Caco-2 (cell line): Measurements from ENCODE around the gene MYLK4. TPM values are rescaled to one million over a fixed set of nuclear protein-coding genes. Genes with fewer than 3 reads are reported as not detected.

Experiments used
- BruUV-seq: library from RNA; stranded (reverse); fragments of 400-500 nt; replicated peaks from 2 replicates; lab custom pipeline; 2021; lab: Mats Ljungman, UMichigan
- CTCF ChIA-PET: fragments of 300-600 bp; sonication (Branson Sonifier 250); formaldehyde crosslinking; loops from one replicate; lab custom pipeline; 2022; ENCODE audit warnings: antibody characterized with exemption; lab: Charles Lee
- POLR2A ChIA-PET: fragments of 300-600 bp; sonication (Branson Sonifier 250); formaldehyde crosslinking; loops from one replicate; lab custom pipeline; 2022; ENCODE audit warnings: antibody characterized with exemption; lab: Charles Lee
- DNase-seq, 2 experiments: peaks; one replicate each; pipeline versions ENCODE4 v3.0.0 to v3.0.0-alpha.2; 2020 to 2022
- H3K27me3 ChIP-seq: replicated peaks from 2 replicates; pipeline ENCODE4 v1.6.0; 2011; ENCODE audit warnings: low read length; ENCODE audit not compliant: control insufficient read depth, insufficient read depth
- H3K36me3 ChIP-seq: 2 replicates; pipeline ENCODE4 v1.5.1; 2011; ENCODE audit warnings: low read length; ENCODE audit not compliant: control insufficient read depth, insufficient read depth
- H3K4me1 ChIP-seq: fragments of 250-450 bp; sonication (Bioruptor Pico); 2 replicates; pipeline ENCODE4 v1.5.1; 2020; ENCODE audit warnings: mild to moderate bottlenecking
- H3K4me3 ChIP-seq: 2 replicates; pipeline ENCODE4 v1.5.1; 2011; ENCODE audit warnings: low read depth, mild to moderate bottlenecking, control low read depth, low read length
- H3K9me3 ChIP-seq: fragments of 250-450 bp; sonication (Bioruptor Pico); 2 replicates; pipeline ENCODE4 v1.5.1; 2020; ENCODE audit warnings: mild to moderate bottlenecking, moderate library complexity
- H3K27ac Mint-ChIP-seq: one replicate; pipeline ENCODE4 v1.8.0; 2022; ENCODE audit warnings: mixed read lengths; ENCODE audit not compliant: unreplicated experiment
- H3K27me3 Mint-ChIP-seq: one replicate; pipeline ENCODE4 v1.8.0; 2022; ENCODE audit warnings: mixed read lengths; ENCODE audit not compliant: insufficient read depth, unreplicated experiment
- H3K36me3 Mint-ChIP-seq: one replicate; pipeline ENCODE4 v1.8.0; 2022; ENCODE audit warnings: mild to moderate bottlenecking, mixed read lengths; ENCODE audit not compliant: insufficient read depth, unreplicated experiment
- H3K4me1 Mint-ChIP-seq: one replicate; pipeline ENCODE4 v1.8.0; 2022; ENCODE audit warnings: low read depth, mixed read lengths; ENCODE audit not compliant: unreplicated experiment
- H3K4me3 Mint-ChIP-seq: one replicate; pipeline ENCODE4 v1.8.0; 2022; ENCODE audit warnings: mild to moderate bottlenecking, moderate library complexity, mixed read lengths; ENCODE audit not compliant: unreplicated experiment
- H3K9me3 Mint-ChIP-seq: one replicate; pipeline ENCODE4 v1.8.0; 2022; ENCODE audit warnings: mixed read lengths; ENCODE audit not compliant: unreplicated experiment
- intact Hi-C: fragments of 100-400 bp; cut with micrococcal nuclease; formaldehyde crosslinking; loops from one replicate; pipeline ENCODE4 v1.10.0; 2022; ENCODE audit not compliant: unreplicated experiment
- total RNA-seq: library from RNA; stranded (reverse); gene quantifications from 2 replicates; pipeline ENCODE4 v1.2.3, GENCODE V29; 2022
- TF ChIP-seq, protein P1 (sequence below), 2 experiments: fragments of 200-600 bp in 1 of 2; IDR thresholded peaks; 1 replicate in 1 of 2; 2 replicates in 1 of 2; pipeline versions ENCODE4 v1.5.1 to v1.8.0; 2011 to 2022; ENCODE audit warnings: antibody characterized with exemption in 1 of 2, control low read depth in 1 of 2, inconsistent platforms in 1 of 2, low read depth in 1 of 2, low read length in 1 of 2, mild to moderate bottlenecking in 1 of 2, moderate library complexity in 1 of 2; ENCODE audit not compliant: insufficient read depth in 1 of 2, severe bottlenecking in 1 of 2, unreplicated experiment in 1 of 2

Gene MYLK4
- total RNA-seq, 1 experiment from 2014 or later, result 0.75 TPM

DNA sequence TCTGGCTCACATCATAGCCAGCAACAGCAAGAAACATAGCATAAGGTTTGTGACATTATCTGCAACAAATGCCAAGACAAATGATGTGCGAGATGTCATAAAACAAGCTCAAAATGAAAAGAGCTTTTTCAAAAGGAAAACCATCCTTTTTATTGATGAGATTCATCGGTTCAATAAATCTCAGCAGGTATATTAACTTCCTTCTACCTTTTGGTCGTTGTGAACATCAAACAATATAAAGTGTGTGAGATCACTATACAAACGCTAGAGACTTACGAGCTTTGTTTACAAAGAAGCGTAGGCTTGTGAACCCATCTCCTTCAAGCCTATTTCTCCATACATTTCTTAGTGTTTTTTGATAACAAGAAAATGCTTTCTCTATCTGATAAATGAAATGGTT is 18.0 kb upstream of the MYLK4 start:
- H3K36me3 ChIP-seq, result no peaks in the 10 kb centered on the region; the same call in 1 of the 2 replicates
- no TSS peak for BruUV-seq
- peaks cover 5% of the 10 kb centered on the region for H3K36me3 Mint-ChIP-seq
- TF ChIP-seq, protein P1, sequence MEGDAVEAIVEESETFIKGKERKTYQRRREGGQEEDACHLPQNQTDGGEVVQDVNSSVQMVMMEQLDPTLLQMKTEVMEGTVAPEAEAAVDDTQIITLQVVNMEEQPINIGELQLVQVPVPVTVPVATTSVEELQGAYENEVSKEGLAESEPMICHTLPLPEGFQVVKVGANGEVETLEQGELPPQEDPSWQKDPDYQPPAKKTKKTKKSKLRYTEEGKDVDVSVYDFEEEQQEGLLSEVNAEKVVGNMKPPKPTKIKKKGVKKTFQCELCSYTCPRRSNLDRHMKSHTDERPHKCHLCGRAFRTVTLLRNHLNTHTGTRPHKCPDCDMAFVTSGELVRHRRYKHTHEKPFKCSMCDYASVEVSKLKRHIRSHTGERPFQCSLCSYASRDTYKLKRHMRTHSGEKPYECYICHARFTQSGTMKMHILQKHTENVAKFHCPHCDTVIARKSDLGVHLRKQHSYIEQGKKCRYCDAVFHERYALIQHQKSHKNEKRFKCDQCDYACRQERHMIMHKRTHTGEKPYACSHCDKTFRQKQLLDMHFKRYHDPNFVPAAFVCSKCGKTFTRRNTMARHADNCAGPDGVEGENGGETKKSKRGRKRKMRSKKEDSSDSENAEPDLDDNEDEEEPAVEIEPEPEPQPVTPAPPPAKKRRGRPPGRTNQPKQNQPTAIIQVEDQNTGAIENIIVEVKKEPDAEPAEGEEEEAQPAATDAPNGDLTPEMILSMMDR (IDR thresholded peaks at IDR 0.05; ENCODE audit: insufficient read depth in 1 of 2, low read depth in 1 of 2, low read length in 1 of 2, severe bottlenecking in 1 of 2, unreplicated experiment in 1 of 2), result no peak
- ChIA-PET POLR2A (no interaction called here), CTCF (interaction anchor here (0.6 kb wide), 1 partner anchor 36 kb away, joined by 3 read pairs; no protein-coding TSS in a partner anchor)
- H3K4me3 ChIP-seq, result no peak overlapping the region
- H3K27ac Mint-ChIP-seq, result no peak overlapping the region
- no peaks in the 10 kb centered on the region for H3K27me3 Mint-ChIP-seq
- no peaks in the 10 kb centered on the region for H3K27me3 ChIP-seq
- peaks cover 18% of the 10 kb centered on the region for H3K4me1 Mint-ChIP-seq
- DNase-seq, result no peak
- no peaks in the 10 kb centered on the region for H3K9me3 ChIP-seq
- no peaks in the 10 kb centered on the region for H3K9me3 Mint-ChIP-seq
- H3K4me3 Mint-ChIP-seq, result peak overlapping the region; percentile 72
- intact Hi-C loops, result loop anchor here (10.0 kb wide), 1 partner anchor 296 kb away; the partner anchor contains the start of gene RIPK1
- H3K4me1 ChIP-seq, result no peaks in the 10 kb centered on the region; the same call in 1 of the 2 replicates

DNA sequence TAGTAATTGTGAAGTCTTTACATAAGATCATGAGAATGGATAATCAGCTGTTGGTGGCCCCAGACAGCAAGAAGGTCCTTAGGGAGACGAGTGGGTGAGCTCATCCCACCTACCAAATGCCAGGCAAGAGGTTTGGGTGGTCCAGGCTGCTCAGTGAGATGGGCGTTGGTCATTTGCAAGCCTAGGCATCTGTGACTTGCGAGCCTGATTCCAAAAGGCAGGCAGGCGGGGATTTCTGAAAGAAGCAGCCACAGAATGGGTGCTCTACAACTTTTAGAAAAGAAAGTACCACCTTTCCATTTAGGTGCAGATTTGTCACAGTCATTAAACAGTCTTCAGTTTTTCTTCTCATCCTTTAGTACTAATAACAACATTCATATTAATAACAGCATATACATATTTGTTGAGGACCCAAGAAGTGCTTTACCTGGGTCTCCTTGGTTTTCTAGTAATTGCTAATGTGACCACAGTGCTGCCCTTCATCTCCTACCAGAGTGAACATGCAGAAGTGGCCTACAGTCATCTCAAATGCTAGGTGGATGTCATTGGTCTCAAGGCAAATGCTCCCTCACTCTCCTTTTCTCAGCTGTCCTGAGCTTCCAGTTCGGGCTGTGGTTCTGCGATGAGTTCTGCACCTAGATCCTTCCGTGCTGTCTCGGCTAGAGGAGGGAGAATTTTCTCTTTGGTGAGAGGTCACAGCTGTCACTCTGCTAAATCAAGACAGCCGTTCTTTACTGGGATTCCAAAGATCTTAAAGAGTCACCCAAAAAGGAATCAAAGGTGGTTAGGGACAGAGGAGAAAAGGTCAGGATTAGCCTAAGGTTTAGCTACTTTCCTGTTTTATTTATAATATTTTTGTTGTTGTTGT is 17.2 kb upstream of the MYLK4 start:
- no TSS peak for BruUV-seq
- Histone ChIP-seq H3K4me1 (no peaks in the 10 kb centered on the region; the same call in 1 of the 2 replicates), H3K27me3 (no peaks in the 10 kb centered on the region), H3K9me3 (no peaks in the 10 kb centered on the region), H3K36me3 (no peaks in the 10 kb centered on the region), H3K4me3 (peak overlapping the region; percentile 90; the same call in 1 of the 2 replicates)
- POLR2A ChIA-PET, result interaction anchor here (0.6 kb wide), 1 partner anchor 256 kb away, joined by 3 read pairs; no protein-coding TSS in a partner anchor
- Mint-ChIP-seq H3K27ac (no peak overlapping the region), H3K4me1 (peaks cover 18% of the 10 kb centered on the region), H3K9me3 (no peaks in the 10 kb centered on the region), H3K4me3 (peak overlapping the region; percentile 72), H3K27me3 (no peaks in the 10 kb centered on the region), H3K36me3 (peaks cover 5% of the 10 kb centered on the region)
- TF ChIP-seq, protein P1 (IDR thresholded peaks at IDR 0.05; ENCODE audit: insufficient read depth in 1 of 2, low read depth in 1 of 2, low read length in 1 of 2, severe bottlenecking in 1 of 2, unreplicated experiment in 1 of 2), result no peak
- DNase-seq, result no peak
- intact Hi-C loops, result loop anchor here (10.0 kb wide), 1 partner anchor 297 kb away; the partner anchor contains the start of gene RIPK1
- CTCF ChIA-PET, result interaction anchor here (0.6 to 0.9 kb wide), 2 partner anchors 23 to 169 kb away, joined by 3 to 7 read pairs; no protein-coding TSS in a partner anchor
